Measurements from ENCODE around the gene DGCR6L. TPM values are rescaled to one million over a fixed set of nuclear protein-coding genes. Genes with fewer than 3 reads are reported as not detected.
"Not testable (repeated sequence)": the region's sequence is repeated elsewhere in the genome, so short reads cannot be mapped to it uniquely, and the experiment has no call there.

The DGCR6L gene
- total RNA-seq, 1 experiment from 2014 or later = 38.6 TPM

DNA sequence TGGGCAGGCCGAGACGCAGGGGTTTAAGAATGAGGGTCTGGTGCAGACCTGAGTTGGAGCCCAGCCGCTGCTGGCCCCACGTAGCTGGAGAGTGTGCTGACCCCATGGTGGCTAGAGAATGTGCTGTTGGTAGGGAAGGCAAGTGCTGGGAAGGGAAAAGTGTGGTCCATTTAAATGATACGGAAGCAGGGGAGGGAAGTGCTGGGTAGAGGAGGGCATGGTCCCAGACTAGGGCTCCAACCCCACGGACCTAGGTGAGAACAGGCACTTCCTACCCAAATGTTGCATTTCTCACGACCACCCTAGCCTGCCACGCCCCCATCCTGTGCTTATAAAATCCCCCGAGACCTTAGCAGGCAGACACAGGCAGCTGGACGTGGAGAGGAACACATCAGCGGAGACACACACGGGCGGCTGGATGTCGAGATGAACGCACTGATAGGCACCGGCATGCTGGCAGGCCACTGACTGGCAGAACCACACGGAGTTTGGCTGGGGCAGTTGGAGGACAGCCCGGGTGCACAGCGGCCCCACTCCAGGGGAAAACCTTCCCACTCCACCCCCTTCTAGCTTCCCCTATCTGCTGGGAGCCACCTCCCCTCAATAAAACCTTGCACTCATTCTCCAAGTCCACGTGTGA, 33.0 kb downstream of the DGCR6L start:
- H3K79me2 ChIP-seq (ENCODE audit: insufficient read depth, low read length); H3K18ac ChIP-seq (ENCODE audit: insufficient read length, low read depth, low read length); H2BK15ac ChIP-seq (ENCODE audit: low read depth, low read length); H2BK20ac ChIP-seq (ENCODE audit: low read depth, low read length, poor library complexity, severe bottlenecking); H3K23me2 ChIP-seq (ENCODE audit: insufficient read length, low read depth, low read length, poor library complexity, severe bottlenecking); H3K27me3 ChIP-seq (ENCODE audit: insufficient read depth, low read length); H2AFZ ChIP-seq (ENCODE audit: low read length); H3K27ac Mint-ChIP-seq; H2BK120ac ChIP-seq (ENCODE audit: low read depth, low read length, poor library complexity, severe bottlenecking); H3K27me3 Mint-ChIP-seq (ENCODE audit: low read depth); H4K5ac ChIP-seq (ENCODE audit: insufficient read length, low read depth, low read length); H4K8ac ChIP-seq (replicated peaks; ENCODE audit: insufficient read length, low read depth, low read length); H3K79me1 ChIP-seq (ENCODE audit: insufficient read depth, low read depth, low read length, poor library complexity, severe bottlenecking); H3K4ac ChIP-seq (ENCODE audit: low read depth, low read length); H3K27ac ChIP-seq (ENCODE audit: insufficient read length, low read depth, low read length); H3K4me2 ChIP-seq (ENCODE audit: insufficient read depth, insufficient read length, low read length); H2AK5ac ChIP-seq (ENCODE audit: insufficient read length, low read length); H3K4me1 Mint-ChIP-seq; H2BK12ac ChIP-seq (ENCODE audit: insufficient read length, low read depth, low read length); H4K91ac ChIP-seq (ENCODE audit: insufficient read length, low read depth, low read length); H3K9ac ChIP-seq (ENCODE audit: extremely low read depth, insufficient read length, low read length); H4K20me1 ChIP-seq (ENCODE audit: control insufficient read depth, insufficient read depth, insufficient read length); H2BK5ac ChIP-seq (ENCODE audit: insufficient read length, low read length); H3K56ac ChIP-seq (ENCODE audit: insufficient read length, low read depth, low read length); DNase-seq; H3K9me3 ChIP-seq (ENCODE audit: control insufficient read depth, low read depth, low read length); H3K23ac ChIP-seq (ENCODE audit: insufficient read length, low read depth, low read length); H3K36me3 Mint-ChIP-seq (ENCODE audit: insufficient read depth in 1 of 3, low read depth in 3 of 3); H3K4me1 ChIP-seq (ENCODE audit: insufficient read depth, low read length); H3K4me3 Mint-ChIP-seq; H3K9me3 Mint-ChIP-seq; H3T11ph ChIP-seq (ENCODE audit: low read length); H3K14ac ChIP-seq (ENCODE audit: insufficient read depth, low read length): not testable (repeated sequence)
- WGBS (ENCODE audit: extremely low coverage, insufficient read length, low lambda C conversion rate) = no CpG with 5 or more reads among the region's 20 CpGs

DNA sequence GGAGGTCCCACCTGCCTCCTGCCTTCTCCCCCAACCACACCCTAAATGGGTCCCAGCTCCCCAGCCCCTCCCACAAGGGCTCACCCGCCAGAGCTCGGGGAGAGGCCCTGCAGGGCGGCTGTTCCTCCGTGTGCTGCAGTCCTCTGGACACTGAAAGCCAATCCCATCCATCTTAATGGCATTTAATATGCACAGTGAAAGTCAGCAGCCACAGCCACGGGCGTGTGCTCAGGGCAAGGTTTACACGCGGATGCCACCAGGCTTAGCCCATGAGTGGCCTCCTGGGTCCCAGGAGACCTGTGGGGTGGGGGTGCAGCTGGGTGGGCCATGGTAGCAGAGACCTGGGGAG, 33.6 kb downstream of the DGCR6L start:
- WGBS (ENCODE audit: extremely low coverage, insufficient read length, low lambda C conversion rate) = no CpG with 5 or more reads among the region's 8 CpGs
- not testable (repeated sequence) for DNase-seq; H3K79me2 ChIP-seq (ENCODE audit: insufficient read depth, low read length); H3K56ac ChIP-seq (ENCODE audit: insufficient read length, low read depth, low read length); H2BK20ac ChIP-seq (ENCODE audit: low read depth, low read length, poor library complexity, severe bottlenecking); H3K4ac ChIP-seq (ENCODE audit: low read depth, low read length); H3K36me3 Mint-ChIP-seq (ENCODE audit: insufficient read depth in 1 of 3, low read depth in 3 of 3); H4K20me1 ChIP-seq (ENCODE audit: control insufficient read depth, insufficient read depth, insufficient read length); H3K9me3 Mint-ChIP-seq; H3K27me3 ChIP-seq (ENCODE audit: insufficient read depth, low read length); H3K79me1 ChIP-seq (ENCODE audit: insufficient read depth, low read depth, low read length, poor library complexity, severe bottlenecking); H4K8ac ChIP-seq (replicated peaks; ENCODE audit: insufficient read length, low read depth, low read length); H2BK120ac ChIP-seq (ENCODE audit: low read depth, low read length, poor library complexity, severe bottlenecking); H3K23ac ChIP-seq (ENCODE audit: insufficient read length, low read depth, low read length); H3K4me2 ChIP-seq (ENCODE audit: insufficient read depth, insufficient read length, low read length); H2AFZ ChIP-seq (ENCODE audit: low read length); H3K27me3 Mint-ChIP-seq (ENCODE audit: low read depth); H4K5ac ChIP-seq (ENCODE audit: insufficient read length, low read depth, low read length); H3T11ph ChIP-seq (ENCODE audit: low read length); H2BK12ac ChIP-seq (ENCODE audit: insufficient read length, low read depth, low read length); H3K18ac ChIP-seq (ENCODE audit: insufficient read length, low read depth, low read length); H3K27ac Mint-ChIP-seq; H2AK5ac ChIP-seq (ENCODE audit: insufficient read length, low read length); H3K23me2 ChIP-seq (ENCODE audit: insufficient read length, low read depth, low read length, poor library complexity, severe bottlenecking); H2BK15ac ChIP-seq (ENCODE audit: low read depth, low read length); H3K9me3 ChIP-seq (ENCODE audit: control insufficient read depth, low read depth, low read length); H3K27ac ChIP-seq (ENCODE audit: insufficient read length, low read depth, low read length); H3K4me3 Mint-ChIP-seq; H3K9ac ChIP-seq (ENCODE audit: extremely low read depth, insufficient read length, low read length); H2BK5ac ChIP-seq (ENCODE audit: insufficient read length, low read length); H3K4me1 ChIP-seq (ENCODE audit: insufficient read depth, low read length); H3K14ac ChIP-seq (ENCODE audit: insufficient read depth, low read length); H4K91ac ChIP-seq (ENCODE audit: insufficient read length, low read depth, low read length)
- peaks cover 10 to 11% of the 10 kb centered on the region in 2 experiments for H3K4me1 Mint-ChIP-seq

All from H9 (cell line).